Measurements from ENCODE around the gene TWF1. TPM values are rescaled to one million over a fixed set of nuclear protein-coding genes. Genes with fewer than 3 reads are reported as not detected.

TWF1 gene
- polyA plus RNA-seq, 1 donor from 2014 or later = 97.2 TPM

DNA sequence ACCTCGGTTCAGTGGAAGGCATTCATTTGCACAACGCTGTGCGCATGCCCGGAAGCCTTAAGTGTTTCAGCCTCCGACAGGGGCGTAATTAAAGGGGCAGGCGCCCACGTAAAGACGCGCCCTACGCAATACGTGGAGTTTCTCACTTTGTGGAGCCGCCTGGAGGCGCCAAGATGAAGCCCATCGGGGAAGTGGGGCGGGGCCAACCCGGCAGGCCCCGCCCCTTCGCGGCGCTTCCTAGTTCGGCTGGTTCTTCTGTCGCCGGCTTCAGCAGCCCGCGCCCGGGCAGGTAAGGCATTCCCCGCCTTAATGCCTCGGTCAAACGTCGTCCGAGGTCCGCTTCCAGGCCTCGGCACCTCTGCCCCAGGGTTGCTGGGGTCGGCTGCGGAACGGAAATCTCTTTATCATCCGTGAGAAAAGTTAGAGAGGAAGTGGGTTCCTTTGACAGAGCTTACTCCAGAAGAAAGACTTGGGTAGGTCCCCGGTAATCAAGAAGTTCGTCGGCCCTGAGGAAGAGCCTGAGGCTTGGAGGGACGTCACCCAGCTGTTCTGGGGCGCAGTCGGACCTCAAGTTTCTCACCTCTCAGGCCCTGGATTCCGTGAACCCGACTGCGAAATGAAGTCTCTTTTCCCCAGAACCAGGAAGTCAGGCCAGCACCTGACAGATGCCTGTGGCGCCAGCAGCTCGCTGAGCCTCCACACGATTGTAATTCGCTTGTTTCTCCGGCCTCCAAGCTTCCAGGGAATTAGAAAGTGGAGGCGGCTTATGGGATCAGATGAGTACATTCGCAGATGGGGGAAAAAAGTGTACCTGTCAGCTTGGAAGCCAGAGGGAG is 47.2 kb downstream of the TWF1 start, which contains the start of the genes IRAK4 and PUS7L:
Gene IRAK4, plus strand, starts transcription at position 224 of the 836 bp plus-strand sequence. CDS start 9,161 bp downstream, outside the sequence.
Gene PUS7L, minus strand, starts transcription at position 63 of the 836 bp plus-strand sequence. CDS start 3,545 bp downstream, outside the sequence.
- Histone ChIP-seq H3F3A (ENCODE audit: insufficient read depth, low read length, poor library complexity, severe bottlenecking) (no peaks in the 10 kb centered on the region), H3K9me2 (ENCODE audit: insufficient read depth, low read length) (no peaks in the 10 kb centered on the region), H3K79me2 (replicated peaks; ENCODE audit: insufficient read depth, low read length) (no peaks in the 10 kb centered on the region), H3K36me3 (ENCODE audit: insufficient read depth, low read length) (no peaks in the 10 kb centered on the region), H3K27me3 (ENCODE audit: insufficient read depth, low read depth, low read length) (no peaks in the 10 kb centered on the region), H4K20me1 (ENCODE audit: insufficient read depth) (no peaks in the 10 kb centered on the region), H3K4me2 (ENCODE audit: low read length) (peak within 1 kb of the TSS; percentile 77), H2AFZ (ENCODE audit: low read depth, low read length) (peak within 1 kb of the TSS; percentile 73), H3K9ac (ENCODE audit: low read length) (peak within 1 kb of the TSS; percentile 67), H3K9me3 (ENCODE audit: low read length) (no peaks in the 10 kb centered on the region), H3K4me3 (ENCODE audit: low read length) (peak within 1 kb of the TSS; percentile 82), H3K27ac (ENCODE audit: low read length) (peak within 1 kb of the TSS; percentile 44)
- no peak for TF ChIP-seq EP300 (conservative IDR thresholded peaks at IDR 0.05; ENCODE audit: poor library complexity, severe bottlenecking)
- TF ChIP-seq MXI1 (conservative IDR thresholded peaks at IDR 0.05; ENCODE audit: poor library complexity, severe bottlenecking) = no peak
- TF ChIP-seq, protein P1, sequence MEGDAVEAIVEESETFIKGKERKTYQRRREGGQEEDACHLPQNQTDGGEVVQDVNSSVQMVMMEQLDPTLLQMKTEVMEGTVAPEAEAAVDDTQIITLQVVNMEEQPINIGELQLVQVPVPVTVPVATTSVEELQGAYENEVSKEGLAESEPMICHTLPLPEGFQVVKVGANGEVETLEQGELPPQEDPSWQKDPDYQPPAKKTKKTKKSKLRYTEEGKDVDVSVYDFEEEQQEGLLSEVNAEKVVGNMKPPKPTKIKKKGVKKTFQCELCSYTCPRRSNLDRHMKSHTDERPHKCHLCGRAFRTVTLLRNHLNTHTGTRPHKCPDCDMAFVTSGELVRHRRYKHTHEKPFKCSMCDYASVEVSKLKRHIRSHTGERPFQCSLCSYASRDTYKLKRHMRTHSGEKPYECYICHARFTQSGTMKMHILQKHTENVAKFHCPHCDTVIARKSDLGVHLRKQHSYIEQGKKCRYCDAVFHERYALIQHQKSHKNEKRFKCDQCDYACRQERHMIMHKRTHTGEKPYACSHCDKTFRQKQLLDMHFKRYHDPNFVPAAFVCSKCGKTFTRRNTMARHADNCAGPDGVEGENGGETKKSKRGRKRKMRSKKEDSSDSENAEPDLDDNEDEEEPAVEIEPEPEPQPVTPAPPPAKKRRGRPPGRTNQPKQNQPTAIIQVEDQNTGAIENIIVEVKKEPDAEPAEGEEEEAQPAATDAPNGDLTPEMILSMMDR (IDR thresholded peaks at IDR 0.05; ENCODE audit: poor library complexity, severe bottlenecking) = peak; percentile 73
- TF ChIP-seq EZH2 (IDR thresholded peaks at IDR 0.05; ENCODE audit: borderline replicate concordance, insufficient read depth, low read length, poor library complexity, severe bottlenecking) = no peak
- peak; percentile 65 for TF ChIP-seq POLR2AphosphoS5 (IDR thresholded peaks at IDR 0.05)
- TF ChIP-seq, protein P2, sequence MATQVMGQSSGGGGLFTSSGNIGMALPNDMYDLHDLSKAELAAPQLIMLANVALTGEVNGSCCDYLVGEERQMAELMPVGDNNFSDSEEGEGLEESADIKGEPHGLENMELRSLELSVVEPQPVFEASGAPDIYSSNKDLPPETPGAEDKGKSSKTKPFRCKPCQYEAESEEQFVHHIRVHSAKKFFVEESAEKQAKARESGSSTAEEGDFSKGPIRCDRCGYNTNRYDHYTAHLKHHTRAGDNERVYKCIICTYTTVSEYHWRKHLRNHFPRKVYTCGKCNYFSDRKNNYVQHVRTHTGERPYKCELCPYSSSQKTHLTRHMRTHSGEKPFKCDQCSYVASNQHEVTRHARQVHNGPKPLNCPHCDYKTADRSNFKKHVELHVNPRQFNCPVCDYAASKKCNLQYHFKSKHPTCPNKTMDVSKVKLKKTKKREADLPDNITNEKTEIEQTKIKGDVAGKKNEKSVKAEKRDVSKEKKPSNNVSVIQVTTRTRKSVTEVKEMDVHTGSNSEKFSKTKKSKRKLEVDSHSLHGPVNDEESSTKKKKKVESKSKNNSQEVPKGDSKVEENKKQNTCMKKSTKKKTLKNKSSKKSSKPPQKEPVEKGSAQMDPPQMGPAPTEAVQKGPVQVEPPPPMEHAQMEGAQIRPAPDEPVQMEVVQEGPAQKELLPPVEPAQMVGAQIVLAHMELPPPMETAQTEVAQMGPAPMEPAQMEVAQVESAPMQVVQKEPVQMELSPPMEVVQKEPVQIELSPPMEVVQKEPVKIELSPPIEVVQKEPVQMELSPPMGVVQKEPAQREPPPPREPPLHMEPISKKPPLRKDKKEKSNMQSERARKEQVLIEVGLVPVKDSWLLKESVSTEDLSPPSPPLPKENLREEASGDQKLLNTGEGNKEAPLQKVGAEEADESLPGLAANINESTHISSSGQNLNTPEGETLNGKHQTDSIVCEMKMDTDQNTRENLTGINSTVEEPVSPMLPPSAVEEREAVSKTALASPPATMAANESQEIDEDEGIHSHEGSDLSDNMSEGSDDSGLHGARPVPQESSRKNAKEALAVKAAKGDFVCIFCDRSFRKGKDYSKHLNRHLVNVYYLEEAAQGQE (IDR thresholded peaks at IDR 0.05; ENCODE audit: borderline replicate concordance) = no peak
- peak; percentile 45 for TF ChIP-seq SMC3 (conservative IDR thresholded peaks at IDR 0.05; ENCODE audit: poor library complexity)
- peak; percentile 49 for TF ChIP-seq RAD21 (conservative IDR thresholded peaks at IDR 0.05)
- peak; percentile 3 for TF ChIP-seq TAF1 (IDR thresholded peaks at IDR 0.05; ENCODE audit: low read depth)

DNA sequence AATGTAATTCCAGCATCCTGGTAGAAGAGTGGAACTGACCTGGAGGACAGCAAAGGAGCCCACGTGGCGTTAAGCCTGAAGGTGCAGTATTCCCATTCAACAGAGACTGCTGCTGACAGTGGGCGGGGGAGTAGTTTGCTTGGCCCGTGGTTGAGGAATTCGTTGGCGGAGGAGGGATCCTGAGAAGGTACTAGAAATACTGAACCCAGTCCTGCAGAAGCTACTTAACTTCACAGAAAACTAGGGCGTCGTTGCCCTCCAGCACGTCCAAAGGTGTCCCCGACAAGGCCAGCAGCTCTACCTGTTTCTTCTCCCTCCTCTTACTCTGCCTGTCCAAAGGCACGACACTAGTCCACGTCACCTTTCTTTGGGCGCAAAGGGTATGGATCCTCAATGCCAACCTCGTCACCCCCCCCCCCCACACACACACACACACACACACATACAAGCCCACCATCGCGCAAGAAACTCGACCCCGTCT is 47.8 kb downstream of the TWF1 start:
- Histone ChIP-seq H3K79me2 (replicated peaks; ENCODE audit: insufficient read depth, low read length) (no peaks in the 10 kb centered on the region), H3K9ac (ENCODE audit: low read length) (peak overlapping the region; percentile 67), H2AFZ (ENCODE audit: low read depth, low read length) (peak overlapping the region; percentile 73), H3K4me2 (ENCODE audit: low read length) (peak overlapping the region; percentile 77), H3F3A (ENCODE audit: insufficient read depth, low read length, poor library complexity, severe bottlenecking) (no peaks in the 10 kb centered on the region), H3K27me3 (ENCODE audit: insufficient read depth, low read depth, low read length) (no peaks in the 10 kb centered on the region), H3K36me3 (ENCODE audit: insufficient read depth, low read length) (no peaks in the 10 kb centered on the region), H3K4me3 (ENCODE audit: low read length) (peak overlapping the region; percentile 82), H3K9me2 (ENCODE audit: insufficient read depth, low read length) (no peaks in the 10 kb centered on the region), H3K9me3 (ENCODE audit: low read length) (no peaks in the 10 kb centered on the region), H4K20me1 (ENCODE audit: insufficient read depth) (no peaks in the 10 kb centered on the region), H3K27ac (ENCODE audit: low read length) (peak overlapping the region; percentile 44)
- TF ChIP-seq, protein P1 (IDR thresholded peaks at IDR 0.05; ENCODE audit: poor library complexity, severe bottlenecking) = no peak
- TF ChIP-seq, protein P2 (IDR thresholded peaks at IDR 0.05; ENCODE audit: borderline replicate concordance) = peak; percentile 27
- TF ChIP-seq EZH2 (IDR thresholded peaks at IDR 0.05; ENCODE audit: borderline replicate concordance, insufficient read depth, low read length, poor library complexity, severe bottlenecking) (no peak), MXI1 (conservative IDR thresholded peaks at IDR 0.05; ENCODE audit: poor library complexity, severe bottlenecking) (peak; percentile 61), TAF1 (IDR thresholded peaks at IDR 0.05; ENCODE audit: low read depth) (peak; percentile 6)
